K562 (cell line): ENCODE data around the gene SLC16A9. TPM values are rescaled to one million over a fixed set of nuclear protein-coding genes. Genes with fewer than 3 reads are reported as not detected.

Source experiments
- ATAC-seq: fragments of 200-7000 bp; cut with Tn5 transposase; 3 replicates; pipeline ENCODE4 v1.9.1; 2020; ENCODE audit warnings: moderate library complexity
- BruUV-seq: library from RNA; stranded (reverse); fragments of 400-500 nt; replicated peaks from 2 replicates; lab custom pipeline; 2021; lab: Mats Ljungman, UMichigan
- CTCF ChIA-PET: fragments of 300-600 bp; formaldehyde crosslinking; extraction: SDS; loops from one replicate; lab custom pipeline; 2021; ENCODE audit warnings: low intra/inter-chr PET ratio; lab: Yijun Ruan, JAX
- POLR2A ChIA-PET: fragments of 300-600, 350-650 bp; sonication (Branson Sonifier 250); formaldehyde crosslinking; extraction: SDS; loops from one replicate; lab custom pipeline; 2021; ENCODE audit warnings: antibody characterized with exemption, inconsistent platforms; lab: Yijun Ruan, JAX
- DNase-seq, 4 experiments: peaks; one replicate each; pipeline versions ENCODE4 v3.0.0 to v3.0.0-alpha.2; 2011 to 2018; ENCODE audit warnings: low spot score in 3 of 4, mixed read lengths in 3 of 4; ENCODE audit errors: extremely low read depth in 1 of 4
- FAIRE-seq: peaks from 2 replicates; lab custom pipeline; 2011; peaks lifted over from hg19 to GRCh38; lab: Jason Lieb, UNC
- H2AFZ ChIP-seq: 2 replicates; pipeline ENCODE4 v1.6.0; 2011; ENCODE audit warnings: low read depth, low read length, control low read depth, inconsistent platforms
- H3K27ac ChIP-seq: fragments of 200-600 bp; 3 replicates; pipeline ENCODE4 v1.8.0; 2011; ENCODE audit warnings: low read depth, mild to moderate bottlenecking, control low read depth, inconsistent platforms, low read length, moderate library complexity, mixed read lengths; ENCODE audit errors: extremely low read depth
- H3K27me3 ChIP-seq, 2 experiments: fragments of 300-600 bp in 1 of 2; 2 replicates in 1 of 2; 3 replicates in 1 of 2; pipeline versions ENCODE4 v1.6.0 to v1.8.0; 2011; ENCODE audit warnings: inconsistent platforms in 2 of 2, low read length in 2 of 2, mild to moderate bottlenecking in 1 of 2, mixed read lengths in 1 of 2, moderate library complexity in 1 of 2; ENCODE audit not compliant: control insufficient read depth in 2 of 2, insufficient read depth in 2 of 2
- H3K36me3 ChIP-seq: fragments of 300-600 bp; 3 replicates; pipeline ENCODE4 v1.8.0; 2011; ENCODE audit warnings: mild to moderate bottlenecking, low read length, inconsistent platforms; ENCODE audit not compliant: control insufficient read depth, insufficient read depth
- H3K4me1 ChIP-seq, 2 experiments: fragments of 200-600 bp in 1 of 2; replicated peaks in 1 of 2; 2 replicates in 1 of 2; 3 replicates in 1 of 2; pipeline versions ENCODE4 v1.5.1 to v1.8.0; 2011; ENCODE audit warnings: inconsistent platforms in 2 of 2, low read length in 2 of 2, mild to moderate bottlenecking in 1 of 2, mixed read lengths in 1 of 2, moderate library complexity in 1 of 2; ENCODE audit not compliant: control insufficient read depth in 2 of 2, insufficient read depth in 2 of 2
- H3K4me2 ChIP-seq: 2 replicates; pipeline ENCODE4 v1.6.1; 2011; ENCODE audit warnings: low read length, control low read depth, inconsistent platforms, mixed read lengths; ENCODE audit not compliant: insufficient read depth
- H3K4me3 ChIP-seq: fragments of 200-600 bp; sonication (generic), shearing (Covaris generic); 2 replicates; pipeline ENCODE4 v1.5.1; 2016; ENCODE audit warnings: control low read depth, inconsistent platforms
- H3K79me2 ChIP-seq: fragments of 200-600 bp; 3 replicates; pipeline ENCODE4 v1.8.0; 2011; ENCODE audit warnings: low read length, inconsistent platforms; ENCODE audit not compliant: control insufficient read depth, insufficient read depth
- H3K9ac ChIP-seq, 2 experiments: 2 replicates each; pipeline versions ENCODE4 v1.6.0 to v1.6.1; 2011; ENCODE audit warnings: low read depth in 2 of 2, low read length in 2 of 2, control low read depth in 1 of 2, inconsistent platforms in 1 of 2, mild to moderate bottlenecking in 1 of 2, mixed read lengths in 1 of 2; ENCODE audit not compliant: insufficient read depth in 1 of 2
- H3K9me1 ChIP-seq: one replicate; pipeline ENCODE4 v1.6.0; 2011; ENCODE audit warnings: inconsistent platforms, mild to moderate bottlenecking, low read length, moderate library complexity; ENCODE audit not compliant: control insufficient read depth, insufficient read depth
- H3K9me3 ChIP-seq: replicated peaks from 2 replicates; pipeline ENCODE4 v1.5.1; 2011; ENCODE audit warnings: low read depth, low read length, inconsistent platforms; ENCODE audit not compliant: control insufficient read depth, insufficient read depth
- H4K20me1 ChIP-seq: replicated peaks from 2 replicates; pipeline ENCODE4 v1.6.1; 2011; ENCODE audit warnings: low read length, inconsistent platforms, mixed read lengths; ENCODE audit not compliant: control insufficient read depth, insufficient read depth
- ARHGAP35 ChIP-seq: fragments of 450-650 bp; IDR thresholded peaks from 2 replicates; pipeline ENCODE4 v1.6.1; 2018; ENCODE audit not compliant: partially characterized antibody
- BCL6 ChIP-seq: fragments of 250-450 bp; sonication (Bioruptor Pico); IDR thresholded peaks from 2 replicates; pipeline ENCODE4 v1.4.0; 2020
- BHLHE40 ChIP-seq: IDR thresholded peaks from 2 replicates; pipeline ENCODE4 v1.6.1; 2011; ENCODE audit warnings: low read length, improper control_type of control experiment
- DACH1 ChIP-seq: fragments of 450-650 bp; IDR thresholded peaks from 2 replicates; pipeline ENCODE4 v1.6.1; 2018; ENCODE audit not compliant: partially characterized antibody
- DDX20 ChIP-seq: fragments of 450-650 bp; IDR thresholded peaks from 2 replicates; pipeline ENCODE4 v1.6.1; 2016; ENCODE audit warnings: missing genetic modification characterization, low read depth, mild to moderate bottlenecking, missing compliant biosample characterization, moderate library complexity
- EP400 ChIP-seq: fragments of 450-650 bp; IDR thresholded peaks from 2 replicates; pipeline ENCODE4 v1.6.1; 2017; ENCODE audit warnings: antibody characterized with exemption, mild to moderate bottlenecking, moderate library complexity
- FOXK1 ChIP-seq: sonication (generic); formaldehyde crosslinking; IDR thresholded peaks from 2 replicates; pipeline ENCODE4 v1.8.0; 2022; ENCODE audit warnings: missing genetic modification reagents, mild to moderate bottlenecking, borderline replicate concordance
- HNRNPLL ChIP-seq: fragments of 200-400 bp; formaldehyde crosslinking; IDR thresholded peaks from 2 replicates; pipeline ENCODE4 v1.6.1; 2017; ENCODE audit warnings: low read length, low read depth, mild to moderate bottlenecking; ENCODE audit not compliant: poor library complexity, severe bottlenecking
- HSF4 ChIP-seq: fragments of 250-450 bp; sonication (Bioruptor Pico); IDR thresholded peaks from 2 replicates; pipeline ENCODE4 v2.1.2; 2022; ENCODE audit warnings: mild to moderate bottlenecking, moderate library complexity, borderline replicate concordance
- KLF16 ChIP-seq: IDR thresholded peaks from 2 replicates; pipeline ENCODE4 v1.6.1; 2016; ENCODE audit warnings: antibody characterized with exemption
- NR2F6 ChIP-seq: fragments of 450-650 bp; formaldehyde crosslinking; IDR thresholded peaks from 2 replicates; pipeline ENCODE4 v1.4.0; 2020; ENCODE audit warnings: mild to moderate bottlenecking
- PHB2 ChIP-seq: fragments of 450-650 bp; IDR thresholded peaks from 2 replicates; pipeline ENCODE4 v1.6.1; 2017; ENCODE audit warnings: low read depth
- RERE ChIP-seq: sonication (generic); formaldehyde crosslinking; IDR thresholded peaks from 2 replicates; pipeline ENCODE4 v1.8.0; 2023; ENCODE audit warnings: missing genetic modification reagents, mild to moderate bottlenecking, borderline replicate concordance
- U2AF1 ChIP-seq: fragments of 200-400 bp; formaldehyde crosslinking; optimal IDR thresholded peaks from 2 replicates; pipeline ENCODE3; 2017; ENCODE audit warnings: mild to moderate bottlenecking, low read depth, low read length, moderate library complexity
- ZNF197 ChIP-seq: fragments of 200-800 bp; sonication (Bioruptor generic); IDR thresholded peaks from 2 replicates; pipeline ENCODE4 v1.6.1; 2016; ENCODE audit warnings: low read depth, missing genetic modification characterization, missing compliant biosample characterization
- WGBS: fragments of 100-300 bp; shearing (Covaris generic); methylation state at CpG from one replicate; pipeline ENCODE4 v1.1.6; 2016; ENCODE audit warnings: low coverage, mixed read lengths; ENCODE audit not compliant: insufficient coverage; ENCODE audit errors: missing lambda C conversion rate; 5-methylcytosine and 5-hydroxymethylcytosine counted together
- in situ Hi-C: fragments of 300-500 bp; cut with MboI; formaldehyde crosslinking; loops from 4 replicates; pipeline ENCODE4 v1.15.0; 2018; ENCODE audit warnings: inconsistent platforms, mixed read lengths
- intact Hi-C: fragments of 100-400 bp; cut with micrococcal nuclease; formaldehyde crosslinking; loops from 2 replicates; pipeline ENCODE4 v1.14.2; 2022
- polyA plus RNA-seq, 8 experiments: library from polyadenylated mRNA; depleted of rRNA in 4 of 8; stranded (reverse) in 5 of 8; unstranded in 3 of 8; fragments of >200 nt; fragmentation: Nextera tagmentation in 2 of 8; fragmentation: Illumina TruSeq in 1 of 8; extraction: Ambion mirVana in 2 of 8; extraction: Trizol in 1 of 8; gene quantifications; 2 replicates each; pipeline versions ENCODE4 v1.2.1 to v1.2.3, GENCODE V29; 2011 to 2014; ENCODE audit warnings: inconsistent platforms in 1 of 8, missing spikeins in 1 of 8
- total RNA-seq, 7 experiments: library from RNA; depleted of rRNA in 6 of 7; stranded (reverse); fragments of >200 nt in 6 of 7; fragmentation: Illumina TruSeq in 2 of 7; extraction: Trizol in 2 of 7; gene quantifications; 2 replicates each; pipeline versions ENCODE4 v1.2.1 to v1.2.3, GENCODE V29; 2011 to 2021; ENCODE audit warnings: low replicate concordance in 1 of 7

The SLC16A9 gene
- total and polyA plus RNA-seq, 9 of the 15 experiments (the other 6 are each of a cell fraction or from before 2014, with no cell fraction given), result 0.90 to 6.4 (median 2.1) TPM

GRCh38 chr10:59655309-59655708, 54.3 kb downstream of the SLC16A9 start (continued):
- no peak for TF ChIP-seq FOXK1 (CRISPR knock-in tag)

- ATAC-seq (no peak), DNase-seq (no peak), FAIRE-seq (no peak)
- POLR2A ChIA-PET, result no interaction called here
- Histone ChIP-seq H3K9ac (no peak overlapping the region), H3K27ac (no peak overlapping the region), H3K4me3 (no peak overlapping the region), H4K20me1 (no peaks in the 10 kb centered on the region), H2AFZ (no peak overlapping the region), H3K4me2 (no peak overlapping the region), H3K79me2 (no peaks in the 10 kb centered on the region), H3K36me3 (no peaks in the 10 kb centered on the region), H3K9me3 (no peaks in the 10 kb centered on the region), H3K27me3 (no peaks in the 10 kb centered on the region), H3K4me1 (no peaks in the 10 kb centered on the region), H3K9me1 (no peaks in the 10 kb centered on the region)
- intact Hi-C loops (no loop called here), in situ Hi-C loops (no loop called here)
- BruUV-seq, result no TSS peak
- CTCF ChIA-PET, result no interaction called here
- WGBS, result 4% methylated on average over 4 of the region's 4 CpGs
- no peak for TF ChIP-seq U2AF1
- TF ChIP-seq HNRNPLL, result no peak
- TF ChIP-seq PHB2, result no peak
- no peak for TF ChIP-seq DACH1
- TF ChIP-seq DDX20 (tag), result no peak
- no peak for TF ChIP-seq RERE (CRISPR knock-in tag)
- no peak for TF ChIP-seq BHLHE40
- TF ChIP-seq HSF4 (CRISPR knock-in tag), result no peak
- TF ChIP-seq ZNF197 (CRISPR knock-in tag), result no peak
- no peak for TF ChIP-seq NR2F6 (CRISPR knock-in tag)
- TF ChIP-seq KLF16, result no peak
- no peak for TF ChIP-seq ARHGAP35
- TF ChIP-seq BCL6, result no peak
- no peak for TF ChIP-seq EP400
These were observed 55.6 kb downstream of the SLC16A9 start for GRCh38 chr10:59654007-59654406.
